Inflammatory macrophage treated with lipopolysaccharide for 1 hour (primary cell): ENCODE measurements around the gene FSHR.

Experiments used
- DNase-seq, 2 donors: peaks; one replicate each; pipeline ENCODE4 v3.0.0-alpha.2; 2020 to 2022

The FSHR gene, protein sequence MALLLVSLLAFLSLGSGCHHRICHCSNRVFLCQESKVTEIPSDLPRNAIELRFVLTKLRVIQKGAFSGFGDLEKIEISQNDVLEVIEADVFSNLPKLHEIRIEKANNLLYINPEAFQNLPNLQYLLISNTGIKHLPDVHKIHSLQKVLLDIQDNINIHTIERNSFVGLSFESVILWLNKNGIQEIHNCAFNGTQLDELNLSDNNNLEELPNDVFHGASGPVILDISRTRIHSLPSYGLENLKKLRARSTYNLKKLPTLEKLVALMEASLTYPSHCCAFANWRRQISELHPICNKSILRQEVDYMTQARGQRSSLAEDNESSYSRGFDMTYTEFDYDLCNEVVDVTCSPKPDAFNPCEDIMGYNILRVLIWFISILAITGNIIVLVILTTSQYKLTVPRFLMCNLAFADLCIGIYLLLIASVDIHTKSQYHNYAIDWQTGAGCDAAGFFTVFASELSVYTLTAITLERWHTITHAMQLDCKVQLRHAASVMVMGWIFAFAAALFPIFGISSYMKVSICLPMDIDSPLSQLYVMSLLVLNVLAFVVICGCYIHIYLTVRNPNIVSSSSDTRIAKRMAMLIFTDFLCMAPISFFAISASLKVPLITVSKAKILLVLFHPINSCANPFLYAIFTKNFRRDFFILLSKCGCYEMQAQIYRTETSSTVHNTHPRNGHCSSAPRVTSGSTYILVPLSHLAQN

DNA sequence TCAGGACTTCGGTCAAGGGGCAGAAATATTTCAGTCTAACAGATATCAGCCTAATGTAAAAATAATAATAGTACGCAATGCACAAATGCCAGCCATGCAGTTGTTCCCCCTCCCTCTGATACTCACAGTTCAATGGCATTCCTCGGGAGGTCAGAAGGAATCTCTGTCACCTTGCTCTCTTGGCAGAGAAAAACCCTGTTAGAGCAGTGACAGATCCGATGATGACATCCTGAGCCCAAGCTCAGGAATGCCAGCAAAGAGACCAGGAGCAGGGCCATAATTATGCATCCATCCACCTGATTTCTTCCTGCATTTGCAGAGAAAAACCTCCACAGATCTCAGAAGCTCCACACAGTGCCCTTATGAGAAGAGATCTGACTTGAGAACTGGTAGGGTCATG lies at the start of gene FSHR:
FSHR (minus strand) TSS at position 376 of the 400 bp plus-strand sequence; CDS start at position 278, 98 bp downstream.
- no peak for DNase-seq

DNA sequence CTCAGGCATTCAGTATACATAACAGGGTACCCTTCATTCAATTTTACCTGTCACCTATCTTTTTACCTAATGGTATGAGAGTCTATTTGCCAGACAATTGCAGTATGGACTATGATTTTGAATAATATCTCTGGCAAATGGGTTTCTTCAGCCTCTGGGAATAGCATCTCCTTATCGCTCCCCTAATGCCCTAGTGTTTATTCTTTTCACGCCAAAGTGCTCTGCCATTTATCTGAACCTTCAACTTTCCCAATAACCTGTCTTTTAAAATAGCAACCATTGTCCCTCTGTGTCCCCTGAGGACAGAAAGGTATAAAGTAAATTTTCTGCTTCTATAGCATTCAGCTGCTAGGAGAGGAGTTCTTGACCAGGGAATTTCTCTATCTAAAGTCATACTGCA lies 45.0 kb upstream of the FSHR start:
- DNase-seq: no peak

DNA sequence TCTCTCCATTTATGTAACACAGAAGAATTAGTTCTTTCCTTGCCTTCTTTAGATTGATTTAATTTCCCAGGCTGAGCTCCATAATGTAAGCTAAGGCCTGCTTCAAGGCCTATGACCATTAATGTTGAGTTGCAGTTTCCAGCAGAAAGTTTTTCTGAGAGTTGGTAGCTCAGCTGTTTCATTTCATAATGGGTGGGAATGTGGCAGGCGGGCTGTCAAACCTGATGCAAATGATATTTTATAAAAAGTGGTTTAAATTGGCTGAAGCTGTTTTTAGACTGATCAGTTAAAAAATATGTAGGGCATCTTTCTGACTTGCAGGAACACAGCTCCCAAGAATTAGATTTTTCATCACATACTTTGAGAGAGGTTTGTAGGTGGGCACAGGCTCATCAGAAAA lies 40.4 kb upstream of the FSHR start:
- DNase-seq: no peak

DNA sequence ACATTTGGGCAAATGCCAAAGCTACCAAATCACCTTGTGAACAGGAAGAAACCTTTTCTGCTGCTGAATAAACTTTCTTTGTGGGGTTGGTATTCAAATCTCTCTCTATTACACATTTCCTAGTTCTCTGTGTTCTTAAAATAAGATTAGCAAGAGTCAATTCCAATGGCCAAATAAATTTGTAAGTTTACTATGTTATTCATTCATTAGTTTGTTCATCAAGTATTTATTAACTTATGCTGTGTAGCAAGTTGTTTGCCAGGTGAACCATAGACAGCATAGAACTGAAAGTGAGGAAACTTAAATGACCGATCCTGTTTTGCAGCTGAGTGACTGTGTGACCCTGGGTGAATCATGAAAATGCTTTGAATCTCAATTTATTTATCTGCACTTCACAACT lies 37.7 kb upstream of the FSHR start:
- no peak for DNase-seq

DNA sequence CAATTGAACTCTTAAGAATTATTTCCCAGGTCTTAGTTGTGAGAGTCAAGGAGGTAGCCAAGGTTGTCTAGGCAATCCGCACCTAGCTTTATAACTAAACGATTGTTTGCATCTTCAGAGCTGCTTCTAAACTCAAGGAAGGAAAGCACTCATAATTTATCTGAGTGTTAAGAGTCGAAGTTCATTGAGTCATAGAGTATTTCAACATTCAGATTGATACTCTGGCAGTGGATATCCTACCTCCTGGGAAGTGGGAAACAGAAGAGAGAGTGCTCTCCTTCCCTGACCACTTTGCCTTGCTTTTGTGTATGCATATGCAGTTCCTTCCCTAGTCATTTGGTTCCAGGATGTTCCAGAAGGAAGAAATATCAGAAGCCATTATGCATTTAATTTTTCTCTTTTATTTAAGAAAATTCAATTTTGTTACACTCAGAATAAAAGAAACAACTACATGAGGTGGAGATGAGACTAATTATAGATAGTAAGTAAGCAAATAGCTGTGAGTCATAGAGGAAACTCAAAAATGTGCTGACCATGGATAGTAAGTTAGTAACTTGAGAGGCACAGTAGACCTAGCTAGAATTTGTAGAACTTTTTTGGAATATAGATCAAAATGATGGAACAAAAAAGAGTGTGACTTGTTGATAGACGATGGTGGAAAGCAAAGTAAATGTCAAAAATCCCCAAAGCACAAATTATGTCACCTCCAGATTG lies 35.4 kb upstream of the FSHR start:
- no peak for DNase-seq

DNA sequence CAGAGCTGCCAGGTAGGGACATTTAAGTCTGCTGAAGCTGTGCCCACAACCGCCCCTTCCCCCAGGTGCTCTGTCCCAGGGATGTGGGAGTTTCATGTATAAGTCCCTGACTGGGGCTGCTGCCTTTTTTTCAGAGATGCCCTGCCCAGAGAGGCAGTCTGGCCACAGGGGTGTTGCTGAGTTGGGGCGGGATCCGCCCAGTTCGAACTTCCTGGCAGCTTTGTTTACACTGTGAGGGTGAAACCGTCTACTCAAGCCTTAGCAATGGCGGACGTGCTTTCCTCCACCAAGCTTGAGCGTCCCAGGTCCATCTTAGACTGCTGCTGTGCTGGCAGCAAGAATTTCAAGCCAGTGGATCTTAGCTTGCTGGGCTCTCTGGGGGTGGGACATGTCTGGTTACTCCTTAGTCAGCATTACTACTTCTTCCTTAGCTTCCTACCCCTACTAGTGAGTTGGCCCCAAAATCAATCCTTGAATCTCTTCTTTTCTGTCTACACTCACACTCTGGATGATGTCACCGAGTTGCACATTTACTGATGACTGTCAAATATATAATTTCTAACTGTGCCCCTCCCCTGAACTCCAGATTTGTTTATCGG lies 31.8 kb upstream of the FSHR start:
- no peak for DNase-seq

DNA sequence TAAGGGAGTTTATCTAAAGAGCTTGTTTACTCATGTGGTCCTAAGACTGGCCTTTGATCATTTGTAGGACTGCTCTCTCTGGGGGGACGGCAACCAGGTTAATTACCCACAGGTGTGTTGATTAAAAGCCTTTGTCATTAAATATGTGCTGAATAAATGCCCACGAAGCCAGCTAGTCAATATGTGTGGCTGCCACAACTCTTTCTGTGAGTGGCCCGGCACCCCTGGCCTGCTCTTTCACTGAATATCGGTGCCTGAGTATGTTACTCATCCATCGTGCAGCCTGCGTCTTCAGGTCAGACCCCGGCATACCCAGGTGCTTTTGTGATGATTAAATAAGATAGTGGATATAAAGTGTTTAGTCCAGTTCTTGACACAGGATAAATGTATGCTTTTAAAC lies 24.3 kb upstream of the FSHR start:
- DNase-seq: no peak

DNA sequence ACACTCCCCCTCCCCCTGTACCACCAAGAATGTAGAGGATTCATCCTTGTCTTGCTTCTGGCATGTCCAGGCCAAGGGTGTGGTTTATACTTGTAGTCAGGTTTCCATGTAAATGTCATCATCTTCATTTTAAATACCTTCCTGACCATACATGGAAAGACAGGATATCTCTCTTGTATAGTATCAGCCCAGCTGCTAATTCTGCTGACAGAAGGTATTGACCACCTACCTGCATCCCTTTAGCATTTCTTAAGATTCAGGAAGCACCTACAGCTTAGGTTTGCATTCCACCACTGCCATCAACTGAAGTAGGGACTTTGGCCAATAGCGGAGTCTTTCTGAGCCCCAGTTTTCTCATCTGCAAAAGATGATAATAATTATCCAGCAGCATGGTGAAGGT lies 22.9 kb upstream of the FSHR start:
- no peak for DNase-seq

DNA sequence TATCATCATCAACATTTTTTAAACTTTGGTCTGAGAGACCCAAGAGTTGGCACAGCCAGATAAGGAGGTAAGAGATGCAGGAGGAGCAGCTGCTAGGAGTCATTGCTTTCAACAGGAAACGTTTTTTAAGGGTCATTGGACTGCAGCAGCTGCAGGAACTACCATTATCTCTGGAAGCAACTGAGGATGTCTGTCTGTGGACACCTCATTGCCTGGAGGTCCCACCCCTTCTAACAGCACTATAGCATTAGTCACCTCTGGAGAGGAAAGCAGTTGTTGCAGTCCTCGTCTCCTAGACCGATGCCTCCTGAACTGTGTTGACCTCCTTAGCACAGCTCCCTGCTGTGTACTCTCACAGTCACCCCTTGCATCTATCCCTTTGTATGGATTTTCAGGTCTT lies 21.5 kb upstream of the FSHR start:
- DNase-seq: no peak

DNA sequence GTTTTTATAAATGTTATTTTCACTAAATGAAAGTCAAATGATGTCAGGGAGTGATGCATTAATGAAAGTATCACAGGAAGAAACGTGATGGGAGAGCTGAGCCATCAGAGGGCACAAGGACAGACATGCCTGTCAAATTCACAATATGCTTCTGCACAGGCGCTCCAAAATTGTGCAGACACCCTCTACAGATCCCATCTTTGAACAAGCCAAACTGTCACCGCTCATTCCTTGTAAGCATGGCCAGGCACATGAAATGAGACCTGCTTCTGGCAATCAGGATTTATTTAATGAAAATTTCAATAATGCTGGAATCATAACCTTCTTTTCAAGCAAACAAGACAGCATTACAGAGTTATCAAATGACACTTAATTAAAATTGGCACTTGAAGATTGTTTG lies 20.4 kb upstream of the FSHR start:
- DNase-seq: no peak

DNA sequence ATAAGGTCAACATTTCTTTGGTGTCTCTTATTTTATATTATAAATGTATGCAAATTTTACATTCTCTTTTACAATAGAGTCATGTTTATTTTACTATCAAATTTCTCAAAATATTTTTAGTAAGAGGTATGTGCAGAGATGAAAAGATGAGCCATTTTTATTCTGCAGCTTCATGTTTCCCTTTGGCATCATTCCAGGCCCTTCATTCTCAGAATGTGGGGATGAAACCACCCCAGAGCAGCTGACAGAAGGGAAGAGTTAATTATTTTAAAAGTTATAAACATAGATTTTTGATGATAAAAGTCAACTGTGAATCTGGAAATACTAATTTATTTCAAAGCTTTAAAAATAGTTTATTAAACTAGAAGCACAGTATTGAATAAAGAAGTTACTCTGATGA lies 12.8 kb upstream of the FSHR start:
- no peak for DNase-seq

DNA sequence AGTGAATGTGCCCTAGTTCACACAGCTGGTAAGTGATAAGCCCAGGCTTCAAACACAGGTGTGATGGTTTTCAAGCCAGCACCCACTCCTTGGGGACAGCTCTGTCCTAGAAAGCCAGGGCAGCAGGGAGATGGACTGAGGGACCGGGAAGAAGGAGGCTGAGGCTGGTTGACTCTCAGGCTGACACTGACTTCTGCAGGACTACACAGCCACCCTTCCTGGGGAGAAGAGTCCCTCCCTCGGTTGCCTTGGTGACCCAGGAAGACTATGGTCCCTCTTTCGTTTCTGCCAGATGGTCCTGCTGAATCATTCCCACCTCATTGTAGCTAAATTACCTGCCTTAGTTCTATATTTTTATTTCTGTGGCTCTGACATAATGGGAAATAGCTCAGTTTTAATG lies 11.3 kb upstream of the FSHR start:
- no peak for DNase-seq

DNA sequence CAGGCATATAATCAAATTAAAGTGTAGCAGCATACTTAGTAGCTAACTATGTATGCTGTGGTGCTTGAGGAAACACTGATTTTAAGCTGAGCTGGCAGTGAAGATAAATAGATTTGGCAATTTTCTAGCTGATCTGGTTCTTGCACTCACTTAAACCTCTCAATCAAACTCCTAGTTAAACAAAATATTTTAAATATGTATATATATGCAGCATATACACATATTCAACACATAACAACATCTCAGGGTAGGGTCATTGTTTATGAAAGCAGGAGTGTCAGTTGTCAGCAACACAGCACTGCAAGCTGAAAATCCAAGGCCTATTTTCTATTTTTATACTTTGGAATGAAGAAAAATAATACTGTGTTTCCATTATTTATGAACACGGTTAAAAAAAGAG lies 10.4 kb upstream of the FSHR start:
- no peak for DNase-seq

DNA sequence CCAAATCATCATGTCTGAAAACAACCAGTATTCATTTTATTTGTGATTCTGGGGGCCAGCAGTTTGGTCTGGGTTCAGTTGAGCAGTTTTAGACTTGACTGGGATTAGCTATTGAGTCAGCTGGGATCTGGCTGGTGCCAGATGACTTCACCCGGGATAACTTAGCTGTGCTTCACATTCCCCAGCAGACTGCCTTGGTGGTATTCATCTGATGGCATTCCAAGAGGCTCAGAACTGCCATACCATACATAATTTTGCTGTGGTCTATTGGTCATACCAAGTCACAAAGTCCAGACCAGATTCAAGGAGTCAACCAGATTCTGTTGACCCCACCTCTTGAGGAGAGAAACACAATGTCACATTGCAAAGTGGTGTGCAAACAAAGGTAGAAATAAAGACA lies 7.8 kb upstream of the FSHR start:
- DNase-seq: no peak

DNA sequence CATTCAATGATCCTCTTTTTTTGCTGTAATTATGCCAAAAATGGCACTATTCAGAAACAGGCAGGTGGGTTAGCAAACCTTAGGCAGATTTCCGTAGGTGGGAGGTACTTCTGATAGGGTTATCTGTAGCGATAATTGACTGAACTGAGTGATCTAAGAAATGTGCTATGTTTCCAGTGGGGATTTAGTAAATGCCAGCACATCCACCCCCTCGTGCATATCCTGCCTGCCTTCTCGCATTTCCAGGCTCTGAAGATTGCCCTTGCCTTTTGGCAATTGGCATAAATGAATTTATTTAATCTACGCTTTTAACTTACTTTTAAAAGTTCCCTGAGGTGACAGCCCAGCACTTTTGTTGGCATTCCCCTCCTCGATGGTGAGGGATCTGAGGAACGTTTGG lies 576 bp upstream of the FSHR start:
- no peak for DNase-seq

DNA sequence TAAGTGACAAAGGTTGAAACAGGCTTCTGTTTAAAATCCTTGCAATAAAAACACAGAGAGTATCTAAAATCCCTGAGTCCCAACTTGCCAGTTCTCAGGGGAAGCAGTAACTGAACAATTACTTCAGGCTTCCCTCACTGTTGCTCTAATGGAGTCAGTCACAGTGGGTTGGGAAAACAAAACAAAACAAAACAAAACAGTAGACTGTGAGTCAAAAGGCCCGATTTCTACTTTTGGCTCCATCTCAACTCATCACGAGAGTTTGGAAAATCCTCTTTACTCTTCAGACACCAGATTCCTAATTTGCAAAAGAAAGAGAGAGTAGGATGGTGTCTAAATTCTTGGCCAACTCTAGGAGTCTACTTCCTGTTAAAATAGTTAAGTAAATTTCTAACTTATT lies 1.1 kb downstream of the FSHR start:
- DNase-seq: no peak

DNA sequence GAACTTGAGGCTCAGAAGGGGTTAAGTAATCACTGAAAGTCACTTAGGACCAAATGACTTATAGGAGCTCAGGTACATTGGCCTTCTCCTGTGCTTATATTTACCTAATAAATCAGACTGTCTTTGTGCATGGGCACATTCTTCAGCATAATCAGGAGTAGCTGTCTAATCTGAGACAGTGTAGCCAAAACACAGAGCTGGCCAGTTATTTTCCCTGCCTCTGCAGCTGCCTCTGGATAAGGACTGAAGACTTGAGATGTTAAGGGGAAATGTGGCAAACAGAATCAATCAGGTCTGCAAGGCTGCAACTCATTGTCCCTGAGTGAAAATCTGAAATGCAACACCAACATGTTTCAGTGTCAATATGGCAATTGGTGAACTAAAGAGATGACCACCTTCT lies 1.5 kb downstream of the FSHR start:
- no peak for DNase-seq

DNA sequence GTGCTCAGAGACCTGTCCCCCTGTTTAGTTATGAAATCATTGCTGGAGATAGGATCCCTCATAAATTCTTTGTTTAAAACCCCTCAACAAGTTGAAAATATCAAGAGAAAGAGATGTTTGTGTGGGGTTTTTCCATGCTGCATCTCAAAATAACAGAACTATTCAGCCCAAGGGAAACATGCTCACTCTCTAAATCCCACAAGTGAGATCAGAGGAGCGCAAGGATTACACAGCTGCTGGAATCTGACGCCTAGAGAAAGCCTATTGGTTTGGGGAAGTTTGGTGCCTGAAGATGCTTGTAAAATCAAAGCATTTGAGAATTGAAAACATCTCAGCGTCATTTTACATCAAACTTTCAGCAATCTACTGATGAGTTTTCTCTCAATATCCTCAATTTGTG lies 7.9 kb downstream of the FSHR start:
- no peak for DNase-seq

DNA sequence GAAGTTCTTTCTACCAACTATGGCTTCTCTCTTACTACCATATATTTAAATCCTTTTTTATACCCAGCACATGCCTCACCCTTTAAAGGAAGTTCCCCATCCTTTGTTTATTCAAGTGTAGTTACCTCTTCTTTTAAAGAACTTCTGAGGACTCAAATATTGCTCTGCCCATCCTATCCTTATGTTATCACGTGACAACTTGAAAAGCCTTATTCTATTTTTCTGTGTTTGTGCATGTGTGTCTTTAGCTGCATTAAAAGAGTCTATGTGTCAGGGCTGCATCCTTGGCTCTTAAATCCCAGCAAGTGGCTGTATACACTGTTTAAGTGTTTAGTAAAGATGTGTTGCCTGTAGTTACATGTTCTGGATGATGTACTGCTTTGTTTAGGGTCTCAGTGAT lies 22.5 kb downstream of the FSHR start:
- DNase-seq: no peak

DNA sequence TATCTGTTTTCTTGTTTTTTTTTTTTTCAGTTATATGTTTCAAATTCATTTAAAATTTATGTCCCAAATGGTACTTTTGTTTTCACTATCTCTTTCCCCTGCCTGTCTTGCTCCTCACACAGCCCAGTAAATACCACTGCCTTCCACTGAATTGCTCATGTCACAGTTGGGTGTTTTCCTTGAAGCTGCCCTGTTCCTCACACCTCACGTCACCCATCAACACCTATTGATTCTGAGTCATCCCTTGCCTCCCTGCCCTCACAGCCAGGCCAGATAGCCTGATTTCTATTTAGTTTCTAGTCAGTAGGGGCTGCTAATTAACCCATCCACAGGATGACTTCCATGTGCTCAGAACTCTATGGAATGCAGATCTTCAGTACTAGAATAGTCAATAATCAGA lies 25.3 kb downstream of the FSHR start:
- no peak for DNase-seq

DNA sequence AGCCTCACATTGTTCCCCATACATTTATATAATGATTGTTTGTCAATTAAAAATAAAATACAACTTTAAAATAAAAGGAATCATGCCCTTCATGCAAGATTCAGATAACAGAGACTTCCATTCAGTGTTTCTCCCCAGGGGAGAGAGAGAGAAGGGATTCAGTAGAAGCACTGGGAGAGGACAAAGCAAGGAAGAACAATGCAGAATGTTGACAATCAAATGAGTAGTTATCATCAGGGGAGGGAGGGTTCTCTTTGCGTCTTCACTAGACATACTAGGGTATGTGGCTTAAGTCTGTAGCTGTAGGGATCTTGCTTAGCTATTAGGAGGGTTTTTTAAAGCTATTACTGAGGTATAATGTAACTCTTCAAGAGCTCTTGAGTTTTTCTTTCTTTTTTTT lies 30.7 kb downstream of the FSHR start:
- no peak for DNase-seq

DNA sequence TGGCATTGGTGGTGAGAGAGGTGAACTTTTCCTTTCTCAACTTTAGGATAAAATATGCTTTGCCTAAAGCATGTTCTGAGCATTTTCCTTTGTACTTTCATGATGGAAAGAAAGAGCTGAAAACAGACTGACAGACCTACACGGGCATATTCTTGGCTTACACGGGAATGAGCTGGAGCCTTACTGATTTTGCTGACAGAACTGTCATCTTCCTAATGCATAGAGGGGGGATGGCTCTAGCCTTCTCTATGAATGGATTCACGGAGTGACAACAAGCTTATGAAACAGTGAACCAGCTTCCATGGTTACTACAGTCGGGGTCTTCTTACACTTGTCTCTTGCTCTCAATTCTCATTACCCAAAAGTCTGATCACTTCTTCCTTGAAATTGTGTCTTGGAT lies 32.2 kb downstream of the FSHR start:
- DNase-seq: no peak

DNA sequence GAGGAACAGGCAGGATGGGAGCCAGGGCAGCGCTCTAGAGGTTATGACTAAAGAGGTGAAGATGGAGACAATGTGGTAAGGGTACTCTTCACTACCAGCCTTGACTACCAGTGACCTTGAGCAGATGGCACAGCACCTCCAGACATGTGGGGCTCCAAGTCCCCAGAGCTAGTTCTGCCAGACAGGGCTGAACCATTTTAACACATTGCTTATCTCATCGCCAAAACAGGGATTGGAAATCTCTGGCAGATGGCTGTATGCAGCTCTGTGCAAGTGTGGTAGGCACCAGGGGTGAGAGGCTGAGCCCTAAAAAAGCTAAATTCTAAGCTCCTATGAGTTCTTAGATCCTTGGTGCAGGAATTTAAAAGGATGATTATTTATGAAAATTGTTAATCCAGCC lies 41.3 kb downstream of the FSHR start:
- no peak for DNase-seq

DNA sequence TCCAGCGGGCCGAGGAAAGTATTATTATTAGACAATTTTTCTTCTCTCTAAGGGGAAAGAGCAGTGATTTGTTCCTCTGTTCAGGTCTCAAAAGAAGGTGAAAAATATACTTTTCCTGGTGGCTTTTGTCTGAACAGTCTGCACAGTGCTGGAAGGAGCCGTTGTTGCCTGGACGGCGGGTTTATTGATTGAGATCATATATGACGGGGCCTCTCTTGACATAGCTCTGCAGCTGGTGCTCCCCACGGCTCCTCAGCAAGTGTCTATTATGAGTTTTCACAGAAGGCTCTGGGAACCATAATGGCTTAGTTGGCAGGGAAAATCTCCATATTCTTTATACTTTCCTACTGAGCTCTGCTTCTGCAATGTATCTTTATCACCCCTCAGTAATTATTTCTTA lies 42.9 kb downstream of the FSHR start:
- DNase-seq: no peak
